ENCODE data around the gene WNT7B.

WNT7B gene

GRCh38 chr22:45888221-45889092 lies 88.5 kb downstream of the WNT7B start:
- DNase-seq = no peak

- DNase-seq = no peak
Measured at GRCh38 chr22:45887202-45888131, 89.5 kb downstream of the WNT7B start.

GRCh38 chr22:45886540-45886939 lies 90.4 kb downstream of the WNT7B start:
- DNase-seq = no peak

- no peak for DNase-seq
Measured at GRCh38 chr22:45885941-45886395, 91.0 kb downstream of the WNT7B start.

- no peak for DNase-seq
Measured at GRCh38 chr22:45885171-45885840, 91.7 kb downstream of the WNT7B start.

- no peak for DNase-seq
Measured at GRCh38 chr22:45884201-45885062, 92.5 kb downstream of the WNT7B start.

GRCh38 chr22:45883811-45884170 lies 93.2 kb downstream of the WNT7B start:
- DNase-seq = no peak

- DNase-seq = no peak
Measured at GRCh38 chr22:45882881-45883810, 93.8 kb downstream of the WNT7B start.

- DNase-seq = no peak
Measured at GRCh38 chr22:45881524-45881875, 95.5 kb downstream of the WNT7B start.

GRCh38 chr22:45880716-45881523 lies 96.0 kb downstream of the WNT7B start:
- no peak for DNase-seq

GRCh38 chr22:45880091-45880715 lies 96.8 kb downstream of the WNT7B start:
- no peak for DNase-seq

GRCh38 chr22:45879552-45879949 lies 97.4 kb downstream of the WNT7B start:
- DNase-seq = no peak

GRCh38 chr22:45878901-45879551 lies 97.9 kb downstream of the WNT7B start:
- DNase-seq = no peak

- DNase-seq = no peak
Measured at GRCh38 chr22:45878051-45878781, 98.7 kb downstream of the WNT7B start.

- no peak for DNase-seq
Measured at GRCh38 chr22:45877651-45878050, 99.3 kb downstream of the WNT7B start.

GRCh38 chr22:45877036-45877380 lies 100.0 kb downstream of the WNT7B start:
- no peak for DNase-seq

- no peak for DNase-seq
Measured at GRCh38 chr22:45876136-45877035, 100.6 kb downstream of the WNT7B start.

Measured in right kidney (tissue), 1 donor.